Gastrocnemius medialis (tissue), 4 donors: Measurements from ENCODE around the gene LRRC53.

Experiments used
- POLR2A ChIP-seq, 2 donors: fragments of 450-650 bp; IDR thresholded peaks; one replicate each; pipeline ENCODE4 v1.6.1; 2017; ENCODE audit warnings: antibody characterized with exemption in 2 of 2, mild to moderate bottlenecking in 2 of 2, moderate library complexity in 2 of 2
- TF ChIP-seq, protein P1 (sequence below), 5 experiments: fragments of 450-650 bp in 3 of 5; fragments of 200-600 bp in 2 of 5; sonication (generic) in 2 of 5; IDR thresholded peaks in 4 of 5; conservative IDR thresholded peaks in 1 of 5; 1 replicate in 4 of 5; 2 replicates in 1 of 5; pipeline ENCODE4 v1.5.1; 2016 to 2019; ENCODE audit warnings: antibody characterized with exemption in 5 of 5, mild to moderate bottlenecking in 3 of 5, moderate library complexity in 3 of 5

DNA sequence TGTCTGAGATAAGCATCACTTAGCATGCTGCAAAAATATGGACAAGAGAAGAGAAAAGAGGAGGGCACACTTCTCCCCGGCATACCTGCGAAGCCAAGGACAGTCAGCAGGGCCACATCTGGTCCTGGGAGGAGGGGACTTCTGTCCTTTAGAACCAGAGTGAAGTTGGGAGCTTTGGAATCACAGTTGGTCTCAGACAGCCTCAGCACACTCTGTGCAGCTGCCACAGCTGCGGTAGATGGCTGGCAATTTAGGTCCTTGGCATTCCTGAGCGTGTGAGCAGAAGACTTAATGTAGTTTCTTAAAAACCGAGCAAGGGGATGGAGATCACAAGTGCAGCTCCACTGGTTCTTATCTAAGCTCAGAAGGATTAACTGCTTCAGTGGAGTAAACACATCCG, 32.3 kb downstream of the LRRC53 start:
- TF ChIP-seq, protein P1, sequence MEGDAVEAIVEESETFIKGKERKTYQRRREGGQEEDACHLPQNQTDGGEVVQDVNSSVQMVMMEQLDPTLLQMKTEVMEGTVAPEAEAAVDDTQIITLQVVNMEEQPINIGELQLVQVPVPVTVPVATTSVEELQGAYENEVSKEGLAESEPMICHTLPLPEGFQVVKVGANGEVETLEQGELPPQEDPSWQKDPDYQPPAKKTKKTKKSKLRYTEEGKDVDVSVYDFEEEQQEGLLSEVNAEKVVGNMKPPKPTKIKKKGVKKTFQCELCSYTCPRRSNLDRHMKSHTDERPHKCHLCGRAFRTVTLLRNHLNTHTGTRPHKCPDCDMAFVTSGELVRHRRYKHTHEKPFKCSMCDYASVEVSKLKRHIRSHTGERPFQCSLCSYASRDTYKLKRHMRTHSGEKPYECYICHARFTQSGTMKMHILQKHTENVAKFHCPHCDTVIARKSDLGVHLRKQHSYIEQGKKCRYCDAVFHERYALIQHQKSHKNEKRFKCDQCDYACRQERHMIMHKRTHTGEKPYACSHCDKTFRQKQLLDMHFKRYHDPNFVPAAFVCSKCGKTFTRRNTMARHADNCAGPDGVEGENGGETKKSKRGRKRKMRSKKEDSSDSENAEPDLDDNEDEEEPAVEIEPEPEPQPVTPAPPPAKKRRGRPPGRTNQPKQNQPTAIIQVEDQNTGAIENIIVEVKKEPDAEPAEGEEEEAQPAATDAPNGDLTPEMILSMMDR (IDR thresholded peaks at IDR 0.05 in 4 of 5, conservative IDR thresholded peaks at IDR 0.05 in 1 of 5) = no peak
- TF ChIP-seq POLR2A (IDR thresholded peaks at IDR 0.05) = no peak
